DND-41 (cell line): Measurements from ENCODE around the gene PFKFB3.

Experiments used
- EZH2 ChIP-seq: IDR thresholded peaks from 3 replicates; pipeline ENCODE4 v1.6.1; 2012; ENCODE audit warnings: borderline replicate concordance, low read depth, mild to moderate bottlenecking, moderate library complexity, low read length, inconsistent platforms; ENCODE audit not compliant: severe bottlenecking
- TF ChIP-seq, protein P1 (sequence below): IDR thresholded peaks from 2 replicates; pipeline ENCODE4 v1.5.1; 2012; ENCODE audit warnings: borderline replicate concordance, low read length, moderate library complexity, mild to moderate bottlenecking; ENCODE audit not compliant: poor library complexity, severe bottlenecking; ENCODE audit errors: extremely low read depth

DNA sequence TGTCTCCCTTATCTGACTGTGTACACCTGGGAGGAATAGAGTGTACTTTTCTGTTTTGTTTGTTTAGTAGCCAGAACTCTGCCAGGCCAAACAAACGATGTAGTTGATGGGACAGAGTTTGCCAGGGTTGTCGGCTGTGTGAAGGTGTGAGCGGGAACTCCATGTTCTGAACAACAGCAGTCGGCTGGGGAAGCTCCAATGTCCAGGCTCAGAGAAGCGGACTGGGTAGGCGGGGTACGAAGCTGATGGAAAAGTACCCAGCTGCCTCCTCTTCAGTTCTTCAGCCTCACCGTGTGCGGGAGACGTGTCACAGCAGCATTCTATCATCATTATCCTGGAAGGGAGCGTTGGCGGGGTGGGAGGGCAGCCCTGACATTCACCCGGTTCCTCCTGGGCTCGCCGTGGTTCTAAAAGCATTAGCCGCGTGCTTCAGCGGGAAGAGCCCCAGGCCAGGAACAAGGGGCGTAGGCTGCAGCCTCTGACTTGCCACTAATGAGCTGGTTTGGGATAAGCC, 52.9 kb downstream of the PFKFB3 start:
- TF ChIP-seq, protein P1, sequence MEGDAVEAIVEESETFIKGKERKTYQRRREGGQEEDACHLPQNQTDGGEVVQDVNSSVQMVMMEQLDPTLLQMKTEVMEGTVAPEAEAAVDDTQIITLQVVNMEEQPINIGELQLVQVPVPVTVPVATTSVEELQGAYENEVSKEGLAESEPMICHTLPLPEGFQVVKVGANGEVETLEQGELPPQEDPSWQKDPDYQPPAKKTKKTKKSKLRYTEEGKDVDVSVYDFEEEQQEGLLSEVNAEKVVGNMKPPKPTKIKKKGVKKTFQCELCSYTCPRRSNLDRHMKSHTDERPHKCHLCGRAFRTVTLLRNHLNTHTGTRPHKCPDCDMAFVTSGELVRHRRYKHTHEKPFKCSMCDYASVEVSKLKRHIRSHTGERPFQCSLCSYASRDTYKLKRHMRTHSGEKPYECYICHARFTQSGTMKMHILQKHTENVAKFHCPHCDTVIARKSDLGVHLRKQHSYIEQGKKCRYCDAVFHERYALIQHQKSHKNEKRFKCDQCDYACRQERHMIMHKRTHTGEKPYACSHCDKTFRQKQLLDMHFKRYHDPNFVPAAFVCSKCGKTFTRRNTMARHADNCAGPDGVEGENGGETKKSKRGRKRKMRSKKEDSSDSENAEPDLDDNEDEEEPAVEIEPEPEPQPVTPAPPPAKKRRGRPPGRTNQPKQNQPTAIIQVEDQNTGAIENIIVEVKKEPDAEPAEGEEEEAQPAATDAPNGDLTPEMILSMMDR: no peak
- no peak for TF ChIP-seq EZH2
